ENCODE results near the gene KIAA0040.
"Not testable (repeated sequence)": the region's sequence is repeated elsewhere in the genome, so short reads cannot be mapped to it uniquely, and the experiment has no call there.

The KIAA0040 gene

DNA sequence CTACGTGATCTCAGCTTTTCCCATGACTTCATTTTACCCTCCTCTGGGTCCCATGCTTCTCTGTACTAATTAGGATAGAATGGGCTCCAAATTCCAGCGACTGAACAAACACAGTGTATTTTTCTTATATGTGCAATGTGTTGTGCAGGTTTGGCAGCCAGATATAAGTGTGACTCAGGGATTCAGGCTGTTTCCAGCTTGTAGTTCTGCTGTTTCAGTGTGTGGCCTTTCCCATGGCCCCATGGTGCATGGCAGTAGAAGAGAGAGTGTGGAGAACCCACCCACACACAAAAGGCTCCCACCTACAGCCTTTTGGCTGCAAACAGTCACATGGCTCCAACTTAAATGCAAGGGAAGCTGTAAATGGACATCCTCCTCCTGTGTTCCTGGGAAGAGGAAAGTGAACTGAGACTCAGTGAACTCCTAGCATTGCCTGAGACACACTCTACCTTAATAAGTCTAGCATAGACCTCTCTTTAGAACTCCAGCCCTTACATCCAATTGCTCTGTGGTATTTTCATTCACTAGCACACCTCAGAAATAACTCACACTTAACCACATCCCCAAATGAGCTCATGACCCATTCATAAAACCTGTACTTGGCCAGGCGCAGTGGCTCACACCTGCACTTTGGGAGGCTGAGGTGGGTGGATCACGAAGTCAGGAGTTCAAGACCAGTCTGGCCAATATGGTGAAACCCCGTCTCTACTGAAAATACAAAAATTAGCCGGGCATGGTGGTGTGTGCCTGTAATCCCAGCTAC, 58.7 kb downstream of the KIAA0040 start:
- DNase-seq, result no peak

GRCh38 chr1:175132436-175132835, 60.1 kb downstream of the KIAA0040 start:
- no peak for DNase-seq

DNA sequence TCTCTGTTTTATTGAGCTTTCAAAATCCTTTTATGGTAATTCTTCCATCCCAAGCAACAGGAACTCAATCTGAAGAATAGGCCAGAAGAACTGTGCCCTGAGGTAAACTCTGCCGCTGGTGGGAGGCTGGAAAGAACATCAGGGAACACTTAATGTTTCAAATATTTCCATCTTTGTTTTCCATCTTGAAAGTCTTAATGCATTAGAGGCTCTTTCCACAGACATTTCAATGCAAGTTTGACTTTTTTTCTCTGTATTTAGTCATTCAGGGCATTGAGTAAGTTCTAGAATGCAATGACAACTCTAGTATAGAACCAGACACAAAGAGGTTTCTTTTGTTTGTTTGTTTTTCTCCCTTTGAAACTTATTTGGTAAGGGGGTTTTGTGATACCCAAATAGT, 61.5 kb downstream of the KIAA0040 start:
- no peak for DNase-seq

- no peak for DNase-seq
Measured at GRCh38 chr1:175130649-175131045, 61.9 kb downstream of the KIAA0040 start.

- DNase-seq, result no peak
Measured at GRCh38 chr1:175129997-175130648, 62.5 kb downstream of the KIAA0040 start.

DNA sequence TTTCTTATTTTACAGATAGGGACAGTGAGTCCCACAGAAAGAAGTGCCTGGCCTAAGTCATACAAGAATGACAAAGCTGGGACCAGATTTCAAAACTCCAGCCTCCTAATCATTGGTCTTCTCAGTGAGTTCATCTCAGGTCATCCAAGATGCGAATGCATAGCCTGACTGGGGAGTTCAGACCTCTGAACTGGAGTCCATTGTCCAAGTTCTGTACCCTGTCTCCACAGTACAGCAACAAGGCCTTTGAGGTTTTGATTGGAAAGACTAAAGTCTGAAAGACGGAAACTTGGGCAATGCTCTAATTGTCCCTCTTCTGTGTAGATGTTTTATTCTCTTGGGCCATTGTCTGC, 63.0 kb downstream of the KIAA0040 start:
- DNase-seq, result no peak

GRCh38 chr1:175129182-175129581, 63.4 kb downstream of the KIAA0040 start:
- DNase-seq, result no peak

DNA sequence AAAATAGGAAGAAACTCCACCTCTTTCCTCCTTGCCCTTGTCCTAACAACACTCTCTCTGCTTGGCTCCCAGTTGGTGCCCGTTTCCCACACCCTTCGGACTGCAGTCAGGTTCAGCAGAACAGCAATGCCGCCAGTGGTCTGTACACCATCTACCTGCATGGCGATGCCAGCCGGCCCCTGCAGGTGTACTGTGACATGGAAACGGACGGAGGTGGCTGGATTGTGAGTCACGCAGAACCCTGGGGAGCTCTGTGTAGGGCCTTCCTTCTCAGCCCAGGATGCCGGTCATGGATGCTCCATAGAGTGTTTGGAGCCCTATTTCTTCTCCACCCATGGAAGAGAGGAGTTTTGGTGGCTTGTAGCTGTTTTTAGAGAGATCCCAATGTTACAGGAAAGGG, 64.1 kb downstream of the KIAA0040 start:
- no peak for DNase-seq

DNA sequence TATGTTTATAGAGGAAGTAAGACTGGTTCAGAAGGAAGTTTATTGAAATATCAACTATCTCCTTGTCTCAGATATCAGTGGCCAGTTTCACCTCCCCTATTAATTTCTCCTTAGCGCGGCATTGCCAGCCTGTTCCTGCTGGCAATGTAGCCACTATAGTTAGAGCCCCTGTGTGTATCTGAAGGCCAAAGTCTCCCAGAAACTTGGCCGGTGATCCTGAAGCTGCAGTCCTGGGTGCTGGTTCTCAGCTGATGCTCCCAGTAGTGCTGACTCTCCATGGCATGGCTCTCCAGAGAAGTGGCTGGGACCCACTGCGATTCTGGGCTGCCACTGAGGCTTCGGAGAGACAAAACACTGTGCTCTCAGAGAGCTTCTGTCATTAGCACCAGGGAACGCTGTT, 65.0 kb downstream of the KIAA0040 start:
- no peak for DNase-seq

DNA sequence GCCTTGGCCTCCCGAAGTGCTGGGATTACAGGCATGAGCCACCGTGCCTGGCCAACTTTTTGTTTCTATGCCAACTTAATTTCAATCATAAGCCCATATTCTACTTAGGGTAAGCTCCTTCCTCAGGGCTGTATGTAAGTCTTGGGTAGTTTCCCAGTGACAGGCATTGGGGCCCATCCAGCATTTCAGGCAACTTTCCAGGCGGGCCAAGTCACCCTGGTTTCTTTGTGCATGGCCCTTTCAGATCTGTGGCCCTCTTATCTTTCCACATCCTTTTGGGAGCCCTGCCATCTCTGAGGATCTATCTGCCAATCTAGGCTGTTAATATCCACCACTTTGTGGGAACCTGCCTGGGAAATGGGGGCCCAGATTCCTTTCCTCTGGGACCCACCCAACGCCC, 66.2 kb downstream of the KIAA0040 start:
- no peak for DNase-seq

DNA sequence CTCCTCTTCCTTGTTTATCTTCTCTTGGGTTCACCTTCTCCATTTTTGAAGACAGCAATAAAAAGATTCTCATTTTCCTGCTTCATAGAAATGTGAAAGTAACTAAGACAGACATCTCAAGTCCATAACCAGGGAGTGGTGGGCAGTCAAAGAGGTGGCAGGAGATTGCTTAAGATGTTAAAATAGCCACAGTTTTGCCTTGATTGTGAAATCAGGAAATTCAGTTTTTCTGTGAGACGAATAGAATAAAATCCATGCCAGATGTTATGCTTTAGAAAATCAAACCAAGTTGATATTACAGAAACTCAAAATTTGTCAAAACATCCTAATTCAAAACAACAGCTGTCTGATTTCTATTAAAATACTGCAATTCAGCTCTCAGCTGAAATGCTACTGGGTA, 67.7 kb downstream of the KIAA0040 start:
- no peak for DNase-seq

DNA sequence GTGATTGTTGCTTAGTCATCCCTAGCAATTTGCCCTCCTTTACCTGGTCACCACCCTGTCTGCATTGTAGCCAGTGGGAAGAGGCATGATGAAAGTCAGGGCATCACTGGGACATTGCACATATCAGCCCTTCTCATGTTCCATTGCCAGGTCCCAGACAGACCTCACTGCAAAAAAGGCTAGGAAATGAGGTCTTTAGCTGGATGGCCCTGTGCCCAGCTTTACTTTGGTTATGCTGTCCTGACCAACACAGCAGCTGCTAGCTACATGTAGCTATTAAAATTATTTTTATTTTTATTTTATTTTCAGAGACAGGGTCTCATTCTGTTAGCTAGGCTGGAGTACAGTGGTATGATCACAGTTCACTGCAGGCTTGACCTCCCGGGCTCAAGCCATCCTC, 72.1 kb downstream of the KIAA0040 start:
- DNase-seq, result no peak

DNA sequence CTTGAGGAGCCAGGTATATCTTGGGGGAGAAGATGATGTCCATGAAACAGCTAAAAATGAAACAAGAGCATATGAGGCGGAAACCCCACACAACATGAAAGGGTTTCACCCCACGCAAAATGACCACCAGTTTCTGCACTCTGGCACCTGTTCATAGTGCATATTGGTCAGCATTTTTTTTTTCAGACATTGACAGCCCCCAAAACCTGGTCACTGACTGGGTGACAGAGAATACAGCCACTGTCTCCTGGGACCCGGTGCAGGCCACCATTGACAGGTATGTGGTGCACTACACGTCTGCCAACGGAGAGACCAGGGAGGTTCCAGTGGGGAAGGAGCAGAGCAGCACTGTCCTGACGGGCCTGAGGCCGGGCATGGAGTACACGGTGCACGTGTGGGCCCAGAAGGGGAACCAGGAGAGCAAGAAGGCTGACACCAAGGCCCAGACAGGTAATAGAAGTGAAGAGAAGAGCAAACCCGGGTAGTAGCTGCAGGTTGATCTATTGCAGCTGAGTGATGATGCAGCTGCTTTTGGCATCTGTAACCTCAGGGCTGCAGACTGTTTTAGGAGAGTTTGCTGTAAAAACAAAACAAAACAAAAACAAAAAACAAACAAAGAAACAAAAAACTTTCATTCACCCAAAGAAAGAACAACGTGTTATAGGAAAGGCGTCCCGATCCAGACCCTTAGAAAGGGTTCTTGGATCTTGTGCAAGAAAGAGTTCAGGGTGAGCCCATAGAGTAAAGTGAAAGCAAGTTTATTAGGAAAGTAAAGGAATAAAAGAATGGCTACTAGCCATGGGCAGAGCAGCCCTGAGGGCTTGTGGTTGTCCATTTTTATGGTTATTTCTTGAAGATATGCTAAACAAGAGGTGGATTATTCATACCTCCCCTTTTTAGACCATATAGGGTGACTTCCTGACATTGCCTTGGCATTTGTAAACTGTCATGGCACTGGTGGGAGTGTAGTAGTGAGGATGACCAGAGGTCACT, 73.9 kb downstream of the KIAA0040 start:
- DNase-seq, result no peak

DNA sequence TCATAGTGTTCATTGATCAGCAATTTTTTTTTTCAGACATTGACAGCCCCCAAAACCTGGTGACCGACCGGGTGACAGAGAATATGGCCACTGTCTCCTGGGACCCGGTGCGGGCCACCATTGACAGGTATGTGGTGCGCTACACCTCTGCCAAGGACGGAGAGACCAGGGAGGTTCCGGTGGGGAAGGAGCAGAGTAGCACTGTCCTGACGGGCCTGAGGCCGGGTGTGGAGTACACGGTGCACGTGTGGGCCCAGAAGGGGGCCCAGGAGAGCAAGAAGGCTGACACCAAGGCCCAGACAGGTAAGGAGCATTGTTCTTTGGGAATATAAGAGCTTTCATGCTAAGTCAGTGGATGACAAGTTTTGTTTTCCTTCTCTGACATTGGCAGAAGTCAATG, 75.7 kb downstream of the KIAA0040 start:
- no peak for DNase-seq

DNA sequence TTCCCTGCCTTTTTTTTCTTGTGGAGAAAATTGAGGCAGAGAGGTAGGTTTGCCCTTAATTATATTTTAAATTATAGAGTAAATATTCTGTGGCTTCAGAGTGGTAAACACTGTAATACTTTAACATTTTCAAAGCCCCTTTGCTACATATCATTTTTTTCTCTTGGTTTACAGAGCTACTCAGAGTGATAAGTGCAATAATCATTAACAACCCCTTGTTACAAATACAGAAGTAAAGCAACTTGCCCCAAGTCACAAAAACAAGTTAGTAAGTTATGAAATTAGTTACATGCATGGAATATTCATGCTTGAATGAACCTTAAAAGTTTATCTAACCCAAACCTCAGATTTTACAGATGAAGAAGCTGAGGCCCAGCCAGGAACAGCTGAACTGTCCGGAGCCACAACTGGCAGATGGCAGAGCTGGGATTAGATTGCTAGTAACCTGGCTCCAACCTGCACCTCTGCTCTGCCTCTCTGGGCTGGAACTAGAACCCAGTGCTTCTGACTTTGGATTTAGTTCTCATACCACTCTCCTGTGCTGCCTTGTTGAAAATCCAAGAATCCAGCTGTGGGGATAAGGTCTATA, 76.3 kb downstream of the KIAA0040 start:
- DNase-seq, result no peak

GRCh38 chr1:175114996-175115395, 77.6 kb downstream of the KIAA0040 start:
- DNase-seq, result no peak

- not testable (repeated sequence) for DNase-seq
Measured at GRCh38 chr1:175108331-175108820, 84.2 kb downstream of the KIAA0040 start.

Measured in CD4-positive, alpha-beta T cell treated with Interferon gamma for 1 hour (primary cell).